IPS-15b (cell line): ENCODE results near the gene RAP1B.

Experiments
- H3K27me3 ChIP-seq: one replicate; pipeline ENCODE4 v1.6.1; 2013; ENCODE audit warnings: low read length; ENCODE audit not compliant: control insufficient read depth, insufficient read depth
- H3K36me3 ChIP-seq: one replicate; pipeline ENCODE4 v1.6.1; 2013; ENCODE audit warnings: low read length; ENCODE audit not compliant: control insufficient read depth, insufficient read depth
- H3K4me1 ChIP-seq: one replicate; pipeline ENCODE4 v1.6.1; 2013; ENCODE audit warnings: mild to moderate bottlenecking, low read length; ENCODE audit not compliant: control insufficient read depth, insufficient read depth
- H3K4me3 ChIP-seq: one replicate; pipeline ENCODE4 v1.5.1; 2013; ENCODE audit warnings: low read depth, low read length
- H3K9ac ChIP-seq: one replicate; pipeline ENCODE4 v1.6.1; 2013; ENCODE audit warnings: low read depth, mild to moderate bottlenecking, low read length
- H3K9me3 ChIP-seq: one replicate; pipeline ENCODE4 v1.6.1; 2013; ENCODE audit warnings: mild to moderate bottlenecking, low read length; ENCODE audit not compliant: control insufficient read depth, insufficient read depth

Gene RAP1B

DNA sequence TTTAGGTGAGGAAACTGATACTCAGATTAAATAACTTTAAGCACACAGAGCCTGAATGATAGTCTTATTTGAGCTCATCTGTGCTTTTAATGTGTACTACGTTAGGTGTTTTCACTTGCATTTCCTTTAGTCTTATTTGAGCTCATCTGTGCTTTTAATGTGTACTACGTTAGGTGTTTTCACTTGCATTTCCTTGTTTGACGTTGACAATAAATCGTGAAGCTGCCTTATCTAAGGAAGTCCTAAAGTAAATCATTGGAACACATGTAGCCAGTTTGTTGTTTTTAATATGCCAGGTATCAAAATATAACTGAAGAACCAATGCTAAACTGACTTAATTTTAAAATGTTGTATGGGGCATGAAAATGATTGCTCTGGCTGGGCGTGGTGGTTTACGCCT, 2.0 kb downstream of the RAP1B start:
- Histone ChIP-seq H3K4me3 (peak overlapping the region; percentile 87), H3K9ac (no peak overlapping the region), H3K9me3 (no peaks in the 10 kb centered on the region), H3K36me3 (no peaks in the 10 kb centered on the region), H3K27me3 (no peaks in the 10 kb centered on the region), H3K4me1 (peaks cover 11% of the 10 kb centered on the region)

DNA sequence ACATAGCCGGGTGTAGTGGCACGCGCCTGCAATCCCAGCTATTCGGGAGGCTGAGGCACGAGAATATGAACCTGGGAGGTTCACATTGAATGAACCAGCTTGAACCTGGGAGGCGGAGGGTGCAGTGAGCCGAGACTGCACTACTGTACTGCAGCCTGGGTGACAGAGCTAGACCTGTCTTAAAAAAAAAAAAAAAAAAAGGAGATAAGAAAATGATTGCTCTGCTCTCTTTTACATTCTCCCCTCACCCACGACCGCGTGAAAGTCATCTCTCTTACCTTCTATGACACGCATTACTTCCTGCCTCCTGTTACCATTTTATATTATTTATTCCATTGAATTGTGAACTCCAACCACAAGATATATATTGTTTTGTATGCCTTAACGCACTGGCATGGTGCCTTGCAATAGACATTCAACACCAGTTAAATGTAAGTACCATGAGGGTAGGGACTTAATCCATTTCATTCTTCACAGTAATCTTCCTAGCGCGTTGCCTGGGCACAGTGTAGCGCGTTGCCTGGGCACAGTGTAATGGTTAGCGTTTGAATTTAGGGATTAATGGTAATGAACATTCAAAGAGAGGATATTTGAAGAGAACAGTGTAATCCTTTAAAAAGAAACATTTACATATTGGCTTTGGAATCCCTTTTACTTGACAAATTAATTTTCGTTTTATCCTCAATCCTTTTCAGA, 2.7 kb downstream of the RAP1B start:
- Histone ChIP-seq H3K4me3 (no peak overlapping the region), H3K4me1 (peaks cover 5% of the 10 kb centered on the region), H3K36me3 (no peaks in the 10 kb centered on the region), H3K9ac (no peak overlapping the region), H3K27me3 (no peaks in the 10 kb centered on the region), H3K9me3 (no peaks in the 10 kb centered on the region)

DNA sequence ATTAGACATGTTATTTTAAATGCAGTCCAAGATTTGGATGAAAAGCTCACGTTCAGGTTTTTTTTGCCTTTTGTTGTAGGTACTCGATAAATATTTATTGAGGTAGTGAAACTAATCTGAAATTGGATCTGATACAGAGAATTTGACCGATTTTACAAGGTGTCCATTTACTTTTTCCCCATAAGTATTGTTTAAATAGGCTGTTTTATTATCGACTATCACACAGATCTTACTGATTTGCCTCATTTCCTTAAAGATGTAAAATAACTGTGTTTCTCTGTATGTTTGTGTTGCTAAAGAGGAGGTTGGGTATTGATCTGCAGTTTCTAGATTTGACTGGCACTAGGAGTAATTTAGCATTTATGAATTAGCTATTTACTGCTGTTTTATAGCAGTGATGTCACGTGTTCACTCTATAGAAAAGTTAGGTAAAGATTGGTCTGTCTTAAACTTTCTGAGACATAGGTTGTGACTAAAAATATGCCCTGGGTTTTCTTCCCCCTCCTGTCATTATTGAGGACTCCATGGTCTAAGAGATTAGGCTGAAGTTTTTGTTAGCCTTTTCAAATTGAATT, 3.5 kb downstream of the RAP1B start:
- no peak overlapping the region for H3K4me3 ChIP-seq
- peaks cover 5% of the 10 kb centered on the region for H3K4me1 ChIP-seq

DNA sequence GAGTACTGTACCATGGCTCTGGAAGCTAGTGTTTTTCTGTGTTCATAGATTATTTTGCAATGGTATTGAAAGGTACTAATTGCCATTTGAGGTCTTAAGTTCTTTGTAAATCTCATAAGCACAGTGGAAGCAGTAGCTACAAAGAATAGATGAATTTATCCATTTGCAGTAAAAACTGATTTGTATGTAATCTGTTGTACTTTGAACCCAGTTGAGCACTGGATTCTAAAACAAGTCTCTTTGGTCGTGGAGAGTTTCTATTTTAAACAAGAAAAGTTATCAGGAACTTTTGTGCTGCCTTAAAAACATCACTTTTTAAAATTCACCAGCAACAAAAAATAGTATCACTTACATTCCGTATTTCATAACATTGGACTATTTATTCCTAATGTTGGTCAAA, 4.1 kb downstream of the RAP1B start:
- Histone ChIP-seq H3K9ac (no peak overlapping the region), H3K4me1 (peaks cover 5% of the 10 kb centered on the region), H3K4me3 (no peak overlapping the region), H3K9me3 (no peaks in the 10 kb centered on the region), H3K27me3 (no peaks in the 10 kb centered on the region), H3K36me3 (no peaks in the 10 kb centered on the region)

More for the DNA sequence above, 3.5 kb downstream of the RAP1B start:
- Histone ChIP-seq H3K9ac (no peak overlapping the region), H3K36me3 (no peaks in the 10 kb centered on the region), H3K9me3 (no peaks in the 10 kb centered on the region), H3K27me3 (no peaks in the 10 kb centered on the region)

DNA sequence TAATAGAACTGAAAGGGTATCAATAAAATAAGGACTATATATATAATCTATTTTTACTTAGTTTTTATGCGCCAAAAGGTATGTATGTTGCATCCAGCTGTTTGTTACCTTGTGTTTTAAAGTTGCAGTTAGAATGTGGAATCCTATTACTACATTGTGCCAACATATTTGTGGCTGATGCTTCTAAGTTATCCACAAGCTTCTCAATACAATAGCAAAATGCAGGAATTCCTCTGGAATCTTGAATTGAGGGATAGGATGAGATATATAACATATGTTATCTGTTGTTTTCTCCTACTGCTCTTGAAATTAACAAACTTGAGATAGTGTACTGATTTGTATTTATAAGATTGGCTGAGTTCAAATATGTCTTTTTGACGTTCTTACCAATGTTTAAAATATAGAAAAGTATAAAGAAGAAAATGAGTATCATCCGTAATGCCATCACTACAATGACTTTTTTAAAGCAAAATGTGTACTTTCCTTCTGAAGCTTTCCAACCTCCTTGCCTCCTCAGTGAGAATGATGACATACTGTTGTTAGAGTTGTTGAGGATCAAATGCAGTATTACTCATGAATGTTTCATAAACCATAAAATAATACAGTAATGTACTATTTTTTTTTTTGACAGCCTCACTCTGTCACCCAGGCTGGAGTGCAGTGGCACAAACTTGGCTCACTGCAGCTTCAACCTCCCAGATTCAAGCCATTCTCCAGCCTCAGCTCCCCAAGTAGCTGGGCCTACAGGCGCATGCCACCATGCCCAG, 6.6 kb downstream of the RAP1B start:
- Histone ChIP-seq H3K4me1 (peaks cover 11% of the 10 kb centered on the region), H3K9me3 (no peaks in the 10 kb centered on the region), H3K27me3 (no peaks in the 10 kb centered on the region), H3K9ac (no peak overlapping the region), H3K36me3 (no peaks in the 10 kb centered on the region), H3K4me3 (no peak overlapping the region)

DNA sequence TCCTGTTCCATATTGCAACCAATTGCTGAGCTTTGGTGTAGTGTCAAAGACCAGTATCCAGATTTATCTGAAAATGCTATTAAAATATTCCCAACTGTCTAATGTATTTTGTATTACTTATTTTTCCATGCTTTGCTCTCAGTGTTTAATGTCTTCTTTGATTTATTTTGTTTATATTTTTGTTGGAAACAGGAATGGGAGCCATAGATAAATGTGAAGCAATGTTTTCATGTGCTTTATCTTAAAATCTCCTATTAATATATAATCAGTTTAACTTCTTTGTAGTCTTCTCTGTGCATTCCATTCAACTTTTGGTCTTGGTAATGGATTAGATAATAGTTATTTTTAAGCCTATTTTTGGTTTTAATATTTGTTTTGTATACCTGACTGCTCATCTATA, 8.8 kb downstream of the RAP1B start:
- no peaks in the 10 kb centered on the region for H3K9me3 ChIP-seq
- H3K4me3 ChIP-seq, result no peak overlapping the region
- H3K27me3 ChIP-seq, result no peaks in the 10 kb centered on the region
- no peak overlapping the region for H3K9ac ChIP-seq
- H3K4me1 ChIP-seq, result peaks cover 6% of the 10 kb centered on the region
- H3K36me3 ChIP-seq, result no peaks in the 10 kb centered on the region

DNA sequence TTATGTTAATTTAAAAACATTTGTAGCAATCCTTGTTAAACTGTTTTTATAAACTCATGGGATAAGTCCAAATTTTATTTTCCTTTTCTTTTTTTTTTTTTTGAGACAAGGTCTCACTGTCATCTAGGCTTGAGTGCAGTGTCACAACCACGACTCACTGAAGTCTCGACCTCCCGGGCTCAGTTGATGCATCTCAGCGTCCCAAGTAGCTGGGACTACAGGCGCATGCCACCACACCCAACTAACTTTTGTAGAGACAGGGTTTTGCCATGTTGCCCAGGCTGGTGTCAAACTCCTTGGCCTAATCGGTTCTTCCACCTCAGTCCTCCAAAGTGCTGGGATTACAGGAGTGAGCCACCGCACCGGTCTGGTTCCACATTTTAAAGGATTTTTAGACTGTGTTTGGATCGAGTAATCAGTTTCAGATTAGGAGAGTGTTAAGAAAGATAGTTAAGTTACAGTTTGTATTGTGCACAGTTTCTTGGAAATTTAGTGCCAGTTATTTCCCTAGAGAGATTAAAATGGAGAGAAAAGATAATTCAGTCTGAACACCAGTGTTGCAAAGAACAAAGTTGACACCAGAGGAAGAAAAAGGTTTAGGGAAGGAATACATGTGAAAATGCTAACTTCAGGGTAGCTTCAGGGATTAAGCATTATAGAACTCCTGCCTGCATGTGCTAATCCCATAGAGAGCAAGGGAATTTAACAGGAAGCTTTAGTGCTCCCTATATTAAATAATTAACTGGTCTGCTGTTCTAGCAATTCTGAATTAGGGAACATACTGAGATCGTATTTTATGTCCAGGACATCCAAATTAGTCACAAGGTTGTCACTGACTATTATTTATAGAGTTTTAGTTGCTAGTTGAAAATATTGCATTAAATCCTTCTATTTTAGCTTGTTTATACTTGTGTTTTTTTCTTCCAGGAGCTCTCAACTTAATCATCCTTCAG, 10.1 kb downstream of the RAP1B start:
- Histone ChIP-seq H3K9ac (no peak overlapping the region), H3K9me3 (no peaks in the 10 kb centered on the region), H3K4me3 (no peak overlapping the region), H3K27me3 (no peaks in the 10 kb centered on the region), H3K36me3 (no peaks in the 10 kb centered on the region), H3K4me1 (peaks cover 6% of the 10 kb centered on the region)

DNA sequence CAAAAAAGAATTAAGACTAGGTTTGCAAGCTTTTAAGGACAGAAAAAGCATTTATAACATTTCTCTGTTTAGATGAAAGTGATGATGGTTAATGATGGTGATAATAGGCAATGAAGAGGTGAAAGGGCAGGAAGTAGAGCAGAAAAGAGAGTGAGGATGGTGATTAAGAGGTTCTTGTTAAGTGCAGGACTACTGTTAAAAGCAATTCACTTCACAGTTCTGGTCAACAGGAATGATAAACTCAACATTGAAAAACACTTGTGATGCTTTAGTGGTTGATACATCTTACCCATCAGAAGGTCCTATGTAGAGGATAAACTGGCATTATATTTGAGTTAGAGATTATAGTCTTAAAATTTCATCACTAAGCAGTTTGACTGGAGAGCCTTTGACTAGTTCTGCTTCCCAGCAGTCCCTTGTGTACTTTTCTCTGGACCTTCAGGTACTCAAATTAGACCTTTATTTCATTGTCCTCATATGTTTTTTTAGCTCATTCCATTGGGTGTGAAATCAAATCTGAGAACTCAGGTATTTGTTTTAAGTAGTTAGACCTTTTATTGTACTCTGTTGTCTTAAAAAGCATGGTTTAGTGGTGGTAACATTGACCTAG, 10.9 kb downstream of the RAP1B start:
- Histone ChIP-seq H3K27me3 (no peaks in the 10 kb centered on the region), H3K4me3 (no peak overlapping the region), H3K9me3 (no peaks in the 10 kb centered on the region), H3K9ac (no peak overlapping the region), H3K4me1 (peaks cover 6% of the 10 kb centered on the region), H3K36me3 (no peaks in the 10 kb centered on the region)

DNA sequence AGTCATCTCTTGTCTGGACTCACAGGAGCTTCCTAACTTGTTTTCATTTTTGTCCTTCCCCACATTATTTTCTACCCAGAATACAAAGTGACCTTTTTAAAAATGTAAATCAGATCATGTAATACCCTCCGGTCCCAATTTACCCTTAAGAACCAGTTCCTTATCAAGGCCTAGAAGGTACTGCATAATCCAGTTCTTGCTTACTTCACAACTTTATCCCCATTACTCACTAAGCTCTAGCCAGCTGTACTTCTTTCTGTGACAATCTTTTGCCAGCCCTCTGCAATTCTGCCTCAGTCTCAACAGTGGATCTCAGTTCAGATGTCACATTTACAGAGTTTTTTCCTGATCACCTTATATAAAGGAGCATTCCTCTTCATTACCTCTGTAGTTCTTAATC, 11.6 kb downstream of the RAP1B start:
- H3K9me3 ChIP-seq, result no peaks in the 10 kb centered on the region
- H3K4me1 ChIP-seq, result peaks cover 6% of the 10 kb centered on the region
- H3K27me3 ChIP-seq, result no peaks in the 10 kb centered on the region
- no peak overlapping the region for H3K9ac ChIP-seq
- peaks cover 4% of the 10 kb centered on the region for H3K36me3 ChIP-seq
- no peak overlapping the region for H3K4me3 ChIP-seq

DNA sequence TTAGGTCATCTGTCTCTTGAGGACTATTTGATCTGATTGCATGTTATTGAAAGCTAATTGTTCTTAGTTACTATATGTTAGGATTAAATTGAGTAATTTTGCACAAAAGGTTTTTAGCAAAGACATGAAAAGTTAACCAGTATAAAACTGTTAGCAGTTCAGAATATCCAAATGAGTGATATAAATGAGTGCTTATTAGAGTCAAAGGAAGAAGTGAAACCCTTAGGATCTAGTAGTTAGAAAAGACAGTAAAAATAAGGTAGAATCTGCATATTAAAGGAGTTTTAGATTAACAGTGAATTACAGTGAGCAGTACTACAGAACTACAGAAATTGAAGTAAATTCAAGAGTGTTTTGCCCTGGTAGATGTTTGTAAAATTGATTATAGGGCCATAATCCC, 12.4 kb downstream of the RAP1B start:
- no peaks in the 10 kb centered on the region for H3K27me3 ChIP-seq
- H3K36me3 ChIP-seq, result peaks cover 4% of the 10 kb centered on the region
- no peak overlapping the region for H3K4me3 ChIP-seq
- H3K4me1 ChIP-seq, result peaks cover 6% of the 10 kb centered on the region
- H3K9ac ChIP-seq, result no peak overlapping the region
- H3K9me3 ChIP-seq, result no peaks in the 10 kb centered on the region

DNA sequence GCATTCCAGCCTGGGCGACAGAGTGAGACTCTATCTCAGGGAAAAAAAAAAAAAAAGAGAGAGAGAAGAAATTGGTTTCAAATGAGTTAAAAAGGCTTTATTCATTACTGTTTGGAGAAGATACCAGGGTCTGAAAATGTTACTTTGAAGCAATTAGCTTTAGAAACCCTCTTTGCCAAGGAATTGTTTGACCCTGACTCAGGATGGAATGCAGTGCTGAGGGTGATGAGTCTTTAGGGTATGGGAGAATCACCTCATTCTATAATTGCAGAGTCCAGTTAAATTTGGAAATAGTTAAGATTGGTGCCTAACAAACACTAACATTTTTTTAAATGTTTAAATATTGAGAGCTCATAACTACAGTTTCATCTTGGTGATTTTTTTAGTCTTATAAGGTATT, 13.3 kb downstream of the RAP1B start:
- Histone ChIP-seq H3K36me3 (peaks cover 4% of the 10 kb centered on the region), H3K9ac (no peak overlapping the region), H3K27me3 (no peaks in the 10 kb centered on the region), H3K4me1 (peaks cover 6% of the 10 kb centered on the region), H3K4me3 (no peak overlapping the region), H3K9me3 (no peaks in the 10 kb centered on the region)
